Kidney (tissue), 14 donors: Measurements from ENCODE around the gene TRIL. TPM values are rescaled to one million over a fixed set of nuclear protein-coding genes. Genes with fewer than 3 reads are reported as not detected.

Experiments used
- DNase-seq, 5 donors: peaks; one replicate each; pipeline ENCODE4 v3.0.0-alpha.2; 2013 to 2020
- FAIRE-seq: peaks from 2 replicates; lab custom pipeline; 2012; peaks lifted over from hg19 to GRCh38; lab: Jason Lieb, UNC
- H3K27ac ChIP-seq, 2 donors: one replicate each; pipeline ENCODE4 v1.7.0; 2013; ENCODE audit warnings: low read depth in 2 of 2, low read length in 2 of 2, inconsistent platforms in 1 of 2
- H3K27me3 ChIP-seq: one replicate; pipeline ENCODE4 v1.7.1; 2013; ENCODE audit warnings: low read length, inconsistent platforms; ENCODE audit not compliant: control insufficient read depth, insufficient read depth
- H3K36me3 ChIP-seq, 3 donors: one replicate each; pipeline versions ENCODE4 v1.7.0 to v1.7.1; 2013; ENCODE audit warnings: low read length in 3 of 3, control low read depth in 1 of 3, inconsistent platforms in 1 of 3; ENCODE audit not compliant: insufficient read depth in 3 of 3, control insufficient read depth in 2 of 3
- H3K4me1 ChIP-seq, 3 donors: one replicate each; pipeline versions ENCODE4 v1.7.0 to v1.7.1; 2013; ENCODE audit warnings: low read length in 3 of 3, inconsistent platforms in 1 of 3, low read depth in 1 of 3; ENCODE audit not compliant: control insufficient read depth in 2 of 3, insufficient read depth in 2 of 3
- H3K4me3 ChIP-seq, 3 donors: one replicate each; pipeline versions ENCODE4 v1.7.0 to v1.8.1; 2013; ENCODE audit warnings: low read length in 3 of 3, control low read depth in 1 of 3, inconsistent platforms in 1 of 3
- H3K9ac ChIP-seq, 3 donors: one replicate each; pipeline versions ENCODE4 v1.7.0 to v1.7.1; 2013; ENCODE audit warnings: low read length in 3 of 3, control low read depth in 1 of 3, inconsistent platforms in 1 of 3
- H3K9me3 ChIP-seq, 3 donors: one replicate each; pipeline versions ENCODE4 v1.7.0 to v1.7.1; 2013; ENCODE audit warnings: low read length in 3 of 3, control low read depth in 1 of 3, inconsistent platforms in 1 of 3; ENCODE audit not compliant: control insufficient read depth in 2 of 3, insufficient read depth in 1 of 3
- intact Hi-C: fragments of 100-400 bp; cut with DNase I; formaldehyde crosslinking; loops from one replicate; pipeline ENCODE4 v1.11.1; 2022
- polyA plus RNA-seq: library from polyadenylated mRNA; stranded (reverse); fragments of 350-450 nt; fragmentation: Illumina TruSeq; extraction: RNeasy Lipid Tissue Mini Kit (QIAGEN cat#74804); gene quantifications from one replicate; pipeline ENCODE4 v1.2.3, GENCODE V29; 2014; ENCODE audit warnings: low read depth, low replicate concordance; ENCODE audit not compliant: insufficient read depth
- total RNA-seq: library from RNA; stranded (reverse); fragmentation: NEBNext Ultra II Directional; extraction: Animal tissue kit (Norgen Biotek cat#: 25700); gene quantifications from one replicate; pipeline ENCODE4 v1.2.1, GENCODE V29; 2021
- TF ChIP-seq, protein P1 (sequence below): IDR thresholded peaks from 3 replicates; pipeline ENCODE4 v1.5.1; 2012; ENCODE audit warnings: mild to moderate bottlenecking, moderate library complexity, borderline replicate concordance; ENCODE audit not compliant: insufficient read depth; ENCODE audit errors: extremely low read depth
- donor health status: control.
- donor health status: control.
- donor health status: control.
- donor health status: control.
- donor health status: control.
- donor health status: DM: yes; HTN: yes; CAD: no.
- donor health status: Normal renal cell carcinoma (clear cell type).

TRIL gene
- total and polyA plus RNA-seq, 2 donors from 2014 or later, result 4.2 to 6.1 TPM

DNA sequence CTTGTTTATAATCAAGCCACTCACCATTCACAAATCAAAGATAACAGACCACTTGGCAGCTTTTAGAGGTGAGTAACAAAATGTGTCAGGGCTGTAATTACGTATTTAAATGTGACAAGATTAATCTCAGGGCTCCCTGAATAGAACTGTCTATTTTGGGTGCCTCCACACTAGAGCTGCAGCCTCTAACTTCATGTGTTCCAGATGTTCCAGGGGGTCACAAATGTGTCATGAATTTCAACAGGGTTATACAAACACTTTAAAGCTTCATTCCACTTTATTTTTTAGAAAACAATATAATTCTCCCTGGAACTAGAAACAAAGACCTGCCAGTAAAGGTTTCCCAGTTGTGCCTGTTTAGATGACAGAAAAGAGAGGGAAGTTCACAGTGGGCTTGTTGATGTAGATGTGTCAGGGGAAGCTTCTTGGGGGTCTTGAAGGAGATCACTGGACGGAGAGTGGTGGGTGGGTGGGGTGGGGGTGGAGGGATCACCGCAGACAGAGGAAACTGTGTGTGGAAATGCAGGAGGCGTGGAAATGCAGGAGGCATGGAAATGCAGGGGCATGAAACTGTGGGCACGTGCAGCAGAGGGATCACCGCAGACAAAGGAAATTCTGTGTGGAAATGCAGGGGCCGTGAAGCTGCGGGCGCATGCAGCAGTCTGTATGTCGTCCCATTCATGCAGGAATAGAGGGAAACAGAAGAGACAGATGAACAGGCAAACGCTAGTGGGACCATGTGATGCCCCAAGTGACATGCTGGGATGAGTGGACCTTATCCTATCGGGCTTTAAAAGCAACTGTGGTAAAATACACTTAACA, 42.0 kb upstream of the TRIL start:
- Histone ChIP-seq H3K27ac (no peak overlapping the region), H3K9ac (no peak overlapping the region), H3K36me3 (peaks cover 0 to 3% (median 0%) of the 10 kb centered on the region in 3 donors), H3K27me3 (no peaks in the 10 kb centered on the region), H3K4me1 (peaks cover 3 to 6% (median 4%) of the 10 kb centered on the region in 3 donors), H3K9me3 (no peaks in the 10 kb centered on the region), H3K4me3 (no peak overlapping the region)
- FAIRE-seq (no peak), DNase-seq (peak in 3 of 5 donors; percentile 25 to 64 (median 47))
- intact Hi-C loops, result no loop called here
- TF ChIP-seq, protein P1, sequence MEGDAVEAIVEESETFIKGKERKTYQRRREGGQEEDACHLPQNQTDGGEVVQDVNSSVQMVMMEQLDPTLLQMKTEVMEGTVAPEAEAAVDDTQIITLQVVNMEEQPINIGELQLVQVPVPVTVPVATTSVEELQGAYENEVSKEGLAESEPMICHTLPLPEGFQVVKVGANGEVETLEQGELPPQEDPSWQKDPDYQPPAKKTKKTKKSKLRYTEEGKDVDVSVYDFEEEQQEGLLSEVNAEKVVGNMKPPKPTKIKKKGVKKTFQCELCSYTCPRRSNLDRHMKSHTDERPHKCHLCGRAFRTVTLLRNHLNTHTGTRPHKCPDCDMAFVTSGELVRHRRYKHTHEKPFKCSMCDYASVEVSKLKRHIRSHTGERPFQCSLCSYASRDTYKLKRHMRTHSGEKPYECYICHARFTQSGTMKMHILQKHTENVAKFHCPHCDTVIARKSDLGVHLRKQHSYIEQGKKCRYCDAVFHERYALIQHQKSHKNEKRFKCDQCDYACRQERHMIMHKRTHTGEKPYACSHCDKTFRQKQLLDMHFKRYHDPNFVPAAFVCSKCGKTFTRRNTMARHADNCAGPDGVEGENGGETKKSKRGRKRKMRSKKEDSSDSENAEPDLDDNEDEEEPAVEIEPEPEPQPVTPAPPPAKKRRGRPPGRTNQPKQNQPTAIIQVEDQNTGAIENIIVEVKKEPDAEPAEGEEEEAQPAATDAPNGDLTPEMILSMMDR, result no peak

DNA sequence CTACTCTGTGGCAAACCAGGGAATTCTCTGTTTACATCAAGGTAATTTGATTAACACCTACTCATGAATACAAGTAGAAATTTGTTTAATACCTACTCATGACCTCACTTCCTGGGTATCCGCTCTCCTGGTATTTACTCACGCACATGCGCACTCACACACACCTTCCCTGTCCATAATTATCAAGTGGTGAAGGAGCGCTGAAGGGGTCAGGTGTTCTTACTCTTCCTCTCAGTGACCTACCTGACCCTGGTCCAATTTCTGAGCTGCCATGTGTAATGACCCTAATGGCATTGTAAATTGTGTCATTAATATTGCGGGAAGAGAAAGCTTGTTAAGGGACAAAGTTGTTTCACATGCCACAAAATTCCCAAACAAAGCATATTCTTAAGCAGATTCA, 41.3 kb upstream of the TRIL start:
- FAIRE-seq, result no peak
- Histone ChIP-seq H3K4me3 (no peak overlapping the region), H3K9ac (no peak overlapping the region), H3K27me3 (no peaks in the 10 kb centered on the region), H3K9me3 (no peaks in the 10 kb centered on the region), H3K36me3 (peaks cover 0 to 3% (median 0%) of the 10 kb centered on the region in 3 donors), H3K4me1 (peaks cover 3 to 6% (median 4%) of the 10 kb centered on the region in 3 donors), H3K27ac (no peak overlapping the region)
- TF ChIP-seq, protein P1, result no peak
- DNase-seq, result peak in 1 of 5 donors; percentile 35
- intact Hi-C loops, result no loop called here

DNA sequence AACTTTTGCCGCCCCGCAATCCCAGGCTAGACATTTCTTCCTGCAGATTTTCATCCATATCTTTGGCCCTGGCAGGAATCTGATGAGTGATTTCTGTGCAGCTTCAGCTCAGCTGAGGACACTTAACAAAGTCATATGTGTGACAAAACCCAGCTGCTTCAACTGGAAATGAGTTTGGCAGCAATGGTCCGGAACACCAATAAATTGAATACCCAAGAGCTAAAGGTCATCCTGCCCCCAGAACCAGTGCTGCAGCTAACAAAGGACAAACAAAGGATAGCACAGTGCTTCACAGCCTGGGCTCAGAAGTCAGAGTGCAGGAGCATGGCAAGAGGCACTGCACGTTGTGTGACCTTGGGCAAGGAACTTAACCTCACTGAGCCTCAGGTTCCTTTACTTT, 40.0 kb upstream of the TRIL start:
- FAIRE-seq, result no peak
- peak in 4 of 5 donors; percentile 63 to 87 (median 80) for DNase-seq
- no peak overlapping the region for H3K4me3 ChIP-seq

More for the DNA sequence above, 40.0 kb upstream of the TRIL start:
- Histone ChIP-seq H3K4me1 (peaks cover 3 to 6% (median 4%) of the 10 kb centered on the region in 3 donors), H3K9me3 (no peaks in the 10 kb centered on the region), H3K27me3 (no peaks in the 10 kb centered on the region), H3K36me3 (peaks cover 0 to 3% (median 0%) of the 10 kb centered on the region in 3 donors), H3K9ac (no peak overlapping the region), H3K27ac (no peak overlapping the region)
- TF ChIP-seq, protein P1, result no peak
- intact Hi-C loops, result no loop called here
